GM18861 (cell line): ENCODE data around the gene RBM14.
"Not testable (repeated sequence)": the region's sequence is repeated elsewhere in the genome, so short reads cannot be mapped to it uniquely, and the experiment has no call there.

Experiments
- ATAC-seq: cut with Tn5 transposase; IDR thresholded peaks from one replicate; pipeline ENCODE4 v1.9.1; 2021; ENCODE audit not compliant: unreplicated experiment

The RBM14 gene

DNA sequence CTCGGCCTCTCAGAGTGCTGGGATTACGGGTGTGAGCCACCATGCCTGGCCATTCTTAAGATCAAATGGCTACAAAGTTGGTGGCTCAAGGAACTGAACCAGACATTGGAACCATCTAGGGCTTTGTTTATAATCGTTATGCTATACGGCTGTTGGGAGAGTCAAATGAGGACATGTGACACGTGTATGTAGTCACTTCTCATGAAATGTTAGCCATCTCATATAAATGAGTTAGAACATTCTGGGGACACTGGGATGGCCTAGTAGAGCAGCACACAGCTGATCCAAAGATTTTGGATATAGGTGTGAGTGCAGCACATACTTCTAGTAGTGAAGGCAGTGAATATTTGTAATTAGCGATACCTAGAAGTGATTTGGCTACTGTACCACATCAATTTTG is 15.5 kb downstream of the RBM14 start:
- no peak for ATAC-seq

DNA sequence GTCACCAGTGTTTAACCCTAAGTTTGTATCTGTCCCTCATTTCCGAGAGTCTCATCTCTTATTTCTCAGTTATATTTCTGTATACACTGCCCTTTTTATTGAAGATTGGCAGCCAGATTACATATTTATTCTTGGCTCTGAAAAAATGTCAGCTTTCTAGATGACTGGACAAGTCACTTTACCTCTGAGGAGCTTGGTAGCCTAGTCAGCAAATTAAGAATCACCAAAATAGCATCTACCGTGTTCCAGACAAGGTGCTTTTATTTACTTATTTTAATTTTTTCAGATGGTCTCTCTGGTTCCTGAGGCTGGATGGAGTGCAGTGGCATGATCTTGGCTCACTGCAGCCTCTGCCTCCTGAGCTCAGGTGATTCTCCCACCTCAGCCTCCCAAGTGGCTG is 16.5 kb downstream of the RBM14 start:
- ATAC-seq: no peak

- no peak for ATAC-seq
These were observed 20.0 kb downstream of the RBM14 start for GRCh38 chr11:66636411-66636810.

GRCh38 chr11:66637557-66638176 is 21.2 kb downstream of the RBM14 start:
- ATAC-seq: no peak

GRCh38 chr11:66638177-66639065 is 22.0 kb downstream of the RBM14 start, which contains the start of gene RBM4:
TSS of gene RBM4 (plus strand) at chr11:66638703. CDS start at chr11:66639712, 1,009 bp downstream.
- peak; percentile 95 for ATAC-seq

- ATAC-seq: no peak
These were observed 22.8 kb downstream of the RBM14 start for GRCh38 chr11:66639066-66639813.

DNA sequence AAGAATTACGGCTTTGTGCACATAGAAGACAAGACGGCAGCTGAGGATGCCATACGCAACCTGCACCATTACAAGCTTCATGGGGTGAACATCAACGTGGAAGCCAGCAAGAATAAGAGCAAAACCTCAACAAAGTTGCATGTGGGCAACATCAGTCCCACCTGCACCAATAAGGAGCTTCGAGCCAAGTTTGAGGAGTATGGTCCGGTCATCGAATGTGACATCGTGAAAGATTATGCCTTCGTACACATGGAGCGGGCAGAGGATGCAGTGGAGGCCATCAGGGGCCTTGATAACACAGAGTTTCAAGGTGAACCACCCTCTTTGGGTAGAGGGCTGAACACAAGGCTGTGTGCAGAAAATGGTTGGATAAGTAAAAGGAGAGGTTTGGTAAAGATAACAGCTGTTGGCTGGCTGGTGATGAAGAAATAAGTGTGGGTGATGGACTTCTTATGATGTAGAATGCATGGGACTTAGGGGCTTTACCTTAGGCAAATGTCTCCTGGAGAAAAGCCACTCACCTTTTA is 23.4 kb downstream of the RBM14 start:
- ATAC-seq: not testable (repeated sequence)

DNA sequence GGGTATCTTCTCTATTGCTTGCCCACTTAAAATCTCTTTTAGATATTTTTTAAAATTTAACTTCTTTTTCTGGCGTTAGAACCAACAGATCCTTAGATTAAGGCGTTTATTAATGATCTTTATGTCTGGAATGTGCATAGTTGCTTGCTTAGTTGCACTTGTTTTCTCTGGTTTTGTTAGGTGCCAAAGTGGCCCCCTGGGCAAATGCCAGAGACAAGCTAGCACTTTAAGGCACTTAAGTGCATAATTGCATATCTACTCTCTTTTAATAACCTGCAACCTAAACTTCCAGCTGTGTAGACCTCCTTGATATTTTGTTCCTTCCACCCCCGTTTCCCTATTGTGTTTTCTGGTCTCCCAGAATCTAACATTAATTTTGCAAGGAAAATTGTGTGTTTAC is 25.4 kb downstream of the RBM14 start:
- ATAC-seq: no peak

GRCh38 chr11:66643745-66644437 is 27.5 kb downstream of the RBM14 start:
- no peak for ATAC-seq

GRCh38 chr11:66646828-66647227 is 30.4 kb downstream of the RBM14 start:
- no peak for ATAC-seq

GRCh38 chr11:66649903-66650302 is 33.5 kb downstream of the RBM14 start:
- no peak for ATAC-seq

DNA sequence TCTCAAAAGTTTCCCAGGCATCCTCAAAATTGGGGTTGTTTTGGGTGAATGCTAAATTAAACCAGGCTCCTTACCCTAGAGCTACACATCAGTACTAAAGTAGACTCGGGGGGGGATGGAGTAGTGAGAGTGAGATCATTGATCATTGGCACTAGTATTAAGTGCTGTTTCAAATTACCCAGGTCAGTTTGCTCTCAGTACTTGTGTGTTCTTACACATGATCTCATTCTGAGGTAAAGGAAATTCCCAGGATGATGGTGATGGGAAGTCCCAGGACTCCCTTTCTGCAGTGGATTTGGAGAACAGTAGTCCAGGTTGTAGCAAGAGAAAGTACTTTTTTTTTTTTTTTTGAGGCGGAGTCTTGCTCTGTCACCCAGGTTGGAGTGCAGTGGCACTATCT is 34.6 kb downstream of the RBM14 start:
- no peak for ATAC-seq

- ATAC-seq: no peak
These were observed 36.2 kb downstream of the RBM14 start for GRCh38 chr11:66652651-66653050.

GRCh38 chr11:66653123-66653522 is 36.7 kb downstream of the RBM14 start:
- ATAC-seq: no peak

DNA sequence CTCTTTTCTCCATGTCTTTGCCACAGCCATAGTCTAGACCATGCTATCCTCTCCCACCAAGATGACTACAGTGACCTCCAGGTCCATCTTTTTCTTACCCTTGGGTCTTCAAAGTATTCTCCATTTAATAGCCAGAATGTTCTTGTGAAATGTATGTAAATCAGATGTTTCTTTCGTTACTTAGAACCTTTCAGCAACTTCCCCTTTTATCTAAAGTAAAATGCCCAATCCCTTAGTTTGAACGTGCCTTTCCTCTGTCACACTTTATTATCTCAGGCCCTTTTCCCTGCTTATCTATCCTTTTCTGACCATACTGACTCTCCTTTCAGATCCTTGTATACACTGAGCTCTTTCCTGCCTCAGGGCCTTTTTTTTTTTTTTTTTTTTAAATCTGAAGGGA is 43.3 kb downstream of the RBM14 start:
- ATAC-seq: no peak

- no peak for ATAC-seq
These were observed 47.4 kb downstream of the RBM14 start for GRCh38 chr11:66663741-66664296.

- no peak for ATAC-seq
These were observed 48.9 kb downstream of the RBM14 start for GRCh38 chr11:66665369-66665768.

DNA sequence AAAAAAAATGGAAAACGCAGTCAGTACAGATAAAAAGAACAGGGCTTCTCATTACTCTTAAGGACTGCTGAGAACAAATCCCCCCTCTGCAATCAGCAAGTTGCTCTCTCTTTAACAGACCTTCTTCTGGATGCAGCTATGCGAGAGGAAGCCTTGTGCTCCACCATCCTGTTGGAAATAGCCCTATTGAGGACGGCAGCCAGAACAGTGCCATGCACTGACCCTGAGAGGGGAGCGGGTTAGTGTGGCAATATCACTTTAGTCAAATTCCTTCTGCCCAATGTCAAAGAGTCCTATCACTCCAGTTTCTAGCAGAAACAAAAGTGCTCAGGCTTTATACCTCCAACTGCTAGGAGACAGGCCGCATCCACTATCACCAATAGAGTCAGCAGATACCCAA is 54.4 kb downstream of the RBM14 start:
- no peak for ATAC-seq

GRCh38 chr11:66674964-66675602 is 58.7 kb downstream of the RBM14 start:
- no peak for ATAC-seq
